Loucy (cell line): ENCODE data around the gene SMC4.

ENCODE experiments used
- EZH2phosphoT487 ChIP-seq: fragments of 200-600 bp; IDR thresholded peaks from 2 replicates; pipeline ENCODE4 v1.6.1; 2018; ENCODE audit warnings: antibody characterized with exemption, mild to moderate bottlenecking, moderate library complexity, borderline replicate concordance
- TF ChIP-seq, protein P1 (sequence below): fragments of 200-600 bp; sonication (generic); conservative IDR thresholded peaks from 2 replicates; pipeline ENCODE4 v1.5.1; 2014; ENCODE audit warnings: mild to moderate bottlenecking, antibody characterized with exemption, low read length

DNA sequence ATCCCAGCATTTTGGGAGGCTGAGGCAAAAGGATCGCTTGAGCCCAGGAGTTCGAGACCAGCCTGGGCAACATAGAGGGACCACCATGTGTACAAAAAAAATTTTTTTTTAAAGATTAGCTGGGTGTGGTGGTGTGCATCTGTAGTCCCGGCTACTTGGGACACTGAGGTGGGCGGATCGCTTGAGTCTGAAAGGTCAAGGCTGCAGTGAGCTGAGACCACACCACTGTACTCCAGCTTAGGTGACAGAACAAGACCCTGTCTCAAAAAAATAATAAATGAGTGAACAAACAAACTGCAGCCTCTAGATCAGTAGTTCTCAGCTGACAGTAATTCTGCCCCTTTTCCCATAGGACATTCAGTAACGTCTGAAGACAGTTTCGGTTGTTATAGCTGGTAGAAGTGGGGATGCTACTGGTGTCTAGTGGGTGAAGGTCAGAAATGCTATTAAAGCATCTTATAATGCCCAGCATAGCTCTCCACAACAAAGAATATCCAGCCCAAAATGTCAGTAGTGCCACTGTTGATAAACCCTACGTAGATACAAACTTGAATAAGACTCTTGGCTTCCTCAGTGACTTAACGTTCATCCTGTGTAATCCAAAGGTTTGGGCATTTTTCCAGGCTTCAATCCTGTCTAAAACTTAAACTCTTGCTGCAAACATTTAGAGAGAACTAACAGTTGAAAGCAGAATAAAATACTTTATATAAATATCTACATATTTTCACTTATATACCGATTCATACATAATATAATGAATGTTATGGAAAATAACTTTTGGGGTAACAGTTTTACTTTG lies 10.6 kb downstream of the SMC4 start:
- TF ChIP-seq, protein P1, sequence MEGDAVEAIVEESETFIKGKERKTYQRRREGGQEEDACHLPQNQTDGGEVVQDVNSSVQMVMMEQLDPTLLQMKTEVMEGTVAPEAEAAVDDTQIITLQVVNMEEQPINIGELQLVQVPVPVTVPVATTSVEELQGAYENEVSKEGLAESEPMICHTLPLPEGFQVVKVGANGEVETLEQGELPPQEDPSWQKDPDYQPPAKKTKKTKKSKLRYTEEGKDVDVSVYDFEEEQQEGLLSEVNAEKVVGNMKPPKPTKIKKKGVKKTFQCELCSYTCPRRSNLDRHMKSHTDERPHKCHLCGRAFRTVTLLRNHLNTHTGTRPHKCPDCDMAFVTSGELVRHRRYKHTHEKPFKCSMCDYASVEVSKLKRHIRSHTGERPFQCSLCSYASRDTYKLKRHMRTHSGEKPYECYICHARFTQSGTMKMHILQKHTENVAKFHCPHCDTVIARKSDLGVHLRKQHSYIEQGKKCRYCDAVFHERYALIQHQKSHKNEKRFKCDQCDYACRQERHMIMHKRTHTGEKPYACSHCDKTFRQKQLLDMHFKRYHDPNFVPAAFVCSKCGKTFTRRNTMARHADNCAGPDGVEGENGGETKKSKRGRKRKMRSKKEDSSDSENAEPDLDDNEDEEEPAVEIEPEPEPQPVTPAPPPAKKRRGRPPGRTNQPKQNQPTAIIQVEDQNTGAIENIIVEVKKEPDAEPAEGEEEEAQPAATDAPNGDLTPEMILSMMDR = no peak
- no peak for TF ChIP-seq EZH2phosphoT487
